Limb (tissue), 2 donors: ENCODE results near the gene ERI3.

Experiments
- DNase-seq, 2 donors: peaks; one replicate each; pipeline ENCODE4 v3.0.0-alpha.2; 2016; ENCODE audit errors: extremely low spot score in 2 of 2

Gene ERI3

GRCh38 chr1:44288883-44289282, 66.2 kb downstream of the ERI3 start:
- no peak for DNase-seq

DNA sequence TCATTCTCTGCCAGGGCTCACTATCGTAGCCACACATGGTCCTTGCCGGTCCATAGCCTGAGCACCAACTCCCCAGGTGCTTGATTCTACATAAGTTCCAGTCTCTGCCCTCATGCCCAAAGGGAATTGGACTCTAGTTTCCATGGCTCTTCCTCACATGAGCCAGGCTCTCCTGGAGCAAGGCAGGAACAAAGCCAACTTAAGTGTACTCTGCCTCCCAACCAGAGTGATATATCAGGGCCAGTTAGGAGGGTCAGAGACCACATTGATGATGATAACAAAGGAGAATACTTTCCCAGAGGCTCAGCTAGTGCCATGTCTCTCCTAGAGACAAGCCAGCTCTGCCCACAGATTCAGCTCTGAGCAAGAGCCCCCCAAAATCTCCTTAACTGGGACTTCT, 70.9 kb downstream of the ERI3 start:
- DNase-seq: no peak

- no peak for DNase-seq
Observed at GRCh38 chr1:44283524-44284173, 71.4 kb downstream of the ERI3 start.

DNA sequence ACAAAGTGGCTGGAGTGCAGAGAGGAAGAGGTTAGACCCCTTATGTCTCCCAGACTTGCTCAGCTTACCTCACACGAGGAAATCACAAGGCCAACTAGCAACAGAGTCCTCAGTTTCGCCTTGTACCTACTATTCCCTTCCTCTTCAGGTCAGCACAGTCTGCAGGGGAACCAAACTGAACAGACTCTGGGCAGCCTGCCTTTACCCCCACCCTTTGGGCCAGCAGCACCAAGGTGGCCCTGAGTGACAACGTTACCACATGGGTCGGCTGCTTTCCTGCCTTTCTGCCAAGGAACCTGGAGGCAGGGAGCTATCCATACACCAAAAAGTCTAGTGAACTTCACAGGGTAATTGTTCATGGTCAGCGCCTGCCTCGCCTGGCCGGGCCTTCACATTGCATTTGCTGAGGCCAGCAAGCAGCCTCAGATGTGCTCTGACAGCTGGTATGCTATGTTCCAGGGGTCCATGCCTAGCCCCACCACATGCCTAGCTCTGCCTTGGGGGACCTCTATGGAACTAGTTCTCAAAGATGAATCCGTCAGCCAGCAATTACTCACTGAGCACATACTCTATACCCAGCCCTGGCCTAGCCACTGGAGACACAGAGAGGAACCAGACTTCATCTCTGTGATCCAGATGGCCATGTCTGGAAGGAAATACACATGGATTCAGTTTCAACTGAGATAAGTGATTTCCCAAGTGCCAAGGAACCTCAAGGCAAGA, 72.2 kb downstream of the ERI3 start:
- no peak for DNase-seq

GRCh38 chr1:44281962-44282703, 72.9 kb downstream of the ERI3 start:
- DNase-seq: no peak

DNA sequence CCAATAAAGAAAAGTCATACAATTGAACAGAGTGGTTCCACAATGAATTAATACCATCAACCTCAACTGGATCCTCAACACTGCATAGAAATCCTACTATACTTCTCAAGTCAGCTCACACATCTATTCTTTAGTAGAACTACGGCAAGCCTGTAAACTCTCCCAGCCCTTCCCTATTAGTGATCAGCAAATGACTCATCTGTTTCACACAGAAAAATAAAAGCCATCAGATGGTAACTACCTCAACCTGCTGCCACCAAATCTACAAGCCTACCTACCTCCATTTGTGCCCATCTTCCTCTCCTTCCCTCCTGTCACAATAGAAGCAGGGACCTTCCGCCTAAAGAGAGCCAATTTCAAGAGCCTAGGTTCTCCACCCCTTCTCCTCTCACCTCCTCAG, 78.2 kb downstream of the ERI3 start:
- DNase-seq: no peak

- DNase-seq: no peak
Observed at GRCh38 chr1:44275991-44276405, 79.1 kb downstream of the ERI3 start.

DNA sequence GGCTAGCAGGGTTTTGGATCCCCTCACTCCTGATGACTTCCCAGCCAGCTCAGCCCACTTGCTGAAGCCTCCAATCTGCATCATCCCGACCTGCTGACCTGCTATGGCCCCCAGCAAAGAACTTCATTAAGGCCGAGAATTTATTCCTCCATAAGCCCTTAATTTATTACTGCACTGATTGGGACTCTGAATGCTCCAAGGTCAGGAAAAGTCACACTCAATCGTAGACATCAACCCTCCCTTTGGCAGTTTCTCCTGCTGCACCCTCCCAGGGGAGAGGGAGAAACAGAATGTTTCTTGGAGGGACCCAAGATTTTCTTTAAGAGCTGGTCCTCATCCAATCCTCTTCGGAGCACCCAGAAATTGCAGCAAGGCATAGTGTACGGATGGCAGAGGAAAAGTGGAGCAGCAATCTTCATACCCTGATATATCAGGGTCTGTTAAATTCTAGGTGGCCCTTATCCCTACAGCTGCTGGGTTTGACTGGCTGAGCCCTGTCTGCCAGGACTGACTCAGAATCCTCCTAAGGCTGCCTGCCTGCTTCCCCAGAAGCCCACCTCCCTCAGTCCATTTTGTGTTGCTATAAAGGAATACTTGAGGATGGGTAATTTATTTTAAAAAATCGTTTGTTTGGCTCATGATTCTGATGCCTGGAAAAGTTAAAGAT, 79.6 kb downstream of the ERI3 start:
- DNase-seq: no peak

GRCh38 chr1:44273560-44274350, 81.3 kb downstream of the ERI3 start:
- DNase-seq: no peak

DNA sequence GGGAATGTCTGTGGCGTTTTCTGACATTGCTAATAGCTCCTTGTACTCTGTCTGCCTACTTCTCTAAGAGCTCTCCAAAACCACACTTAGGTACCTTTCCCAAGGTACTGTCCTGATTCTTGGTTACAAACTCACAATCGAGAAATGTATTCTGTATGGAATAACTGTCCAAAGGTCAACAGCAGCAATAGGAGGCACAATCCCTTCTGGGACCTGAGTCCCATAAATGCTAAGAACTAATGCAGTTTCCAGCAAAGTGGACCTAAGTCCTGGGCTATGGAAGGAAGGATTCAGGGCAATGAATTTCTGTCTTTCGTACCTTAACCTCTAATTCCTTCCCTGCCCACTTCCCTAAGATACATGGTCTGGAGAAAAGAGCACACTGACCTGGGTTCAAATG, 82.1 kb downstream of the ERI3 start:
- DNase-seq: no peak

DNA sequence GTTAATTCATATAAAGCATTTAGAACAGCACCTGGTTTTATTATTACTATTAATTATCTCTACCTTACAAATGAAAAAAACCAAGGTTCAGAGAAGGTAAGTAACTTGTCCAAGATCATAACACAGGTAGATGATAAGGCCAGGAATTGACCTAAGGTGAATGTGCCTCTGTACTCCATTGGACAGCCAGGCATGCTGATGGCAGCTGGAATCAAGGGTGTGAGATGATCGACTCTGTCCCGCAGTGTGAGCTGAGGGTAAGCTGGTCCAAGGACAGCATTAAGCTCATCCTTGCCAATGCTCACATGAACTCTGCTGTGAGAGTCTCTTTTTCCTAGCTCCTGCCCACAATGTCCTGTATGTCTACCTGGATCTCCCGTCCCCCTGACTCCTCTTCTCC, 83.4 kb downstream of the ERI3 start:
- no peak for DNase-seq

DNA sequence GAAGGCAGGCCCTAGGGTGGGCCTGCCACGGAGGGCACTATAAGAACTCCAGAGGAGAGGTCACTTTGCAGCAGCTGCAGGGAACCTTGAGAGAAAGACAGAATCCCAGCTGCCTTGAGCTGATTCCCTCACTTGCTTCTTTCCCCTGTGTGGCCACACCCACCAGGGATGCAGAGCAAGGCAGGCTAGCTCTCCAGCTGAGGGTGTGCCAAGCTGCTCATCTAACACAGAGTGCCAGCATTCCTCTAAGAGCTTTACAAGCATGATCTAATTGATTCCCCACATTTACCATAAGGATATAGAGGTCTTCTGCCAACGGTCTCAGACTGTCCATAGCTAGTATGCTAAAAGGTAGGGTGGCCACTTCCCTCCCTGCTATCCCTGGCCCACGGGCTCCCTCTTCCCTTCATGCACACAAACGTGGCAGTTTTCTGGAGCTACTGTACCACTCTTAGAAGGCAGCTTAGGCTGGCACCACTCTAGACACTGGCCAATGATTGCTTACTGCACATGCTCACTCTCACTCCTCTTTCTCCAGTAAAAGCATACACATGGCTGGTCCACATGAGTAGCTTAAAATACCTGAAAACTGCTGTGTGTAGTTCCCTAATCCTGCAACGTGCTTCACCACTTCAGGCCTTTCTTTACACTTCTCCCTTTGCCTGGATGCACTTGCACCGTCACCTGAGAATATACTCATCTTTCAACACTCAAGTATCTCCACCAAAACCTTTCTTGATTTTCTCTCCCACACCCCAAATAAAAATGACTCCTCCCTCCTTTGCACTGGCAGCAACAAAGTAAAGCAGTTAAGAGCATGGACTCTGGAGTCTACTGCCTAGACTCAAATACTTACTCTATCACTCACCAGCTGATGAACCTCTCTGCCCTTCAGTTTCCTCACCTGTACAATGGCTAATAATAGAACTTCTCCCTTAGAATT, 84.1 kb downstream of the ERI3 start:
- DNase-seq: peak in 1 of 2 donors; percentile 8

DNA sequence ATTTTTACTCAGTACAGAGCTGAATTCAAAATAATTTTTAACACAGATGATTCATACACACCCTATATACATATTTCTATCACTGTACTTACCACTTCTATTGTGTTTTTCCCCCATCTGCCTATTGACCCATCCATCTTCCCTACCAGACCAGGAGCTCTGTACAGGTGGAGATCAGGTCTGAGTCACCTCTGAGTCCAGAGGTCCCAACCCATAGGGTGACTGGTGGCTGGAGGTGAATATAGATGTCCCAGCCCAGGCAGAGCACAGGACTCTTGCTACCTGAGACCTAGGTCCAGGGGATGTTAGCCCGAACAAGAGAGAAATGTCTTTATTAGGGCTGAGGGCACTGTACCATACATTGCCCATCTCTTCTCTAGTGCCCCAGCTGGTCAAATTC, 87.0 kb downstream of the ERI3 start:
- DNase-seq: no peak

DNA sequence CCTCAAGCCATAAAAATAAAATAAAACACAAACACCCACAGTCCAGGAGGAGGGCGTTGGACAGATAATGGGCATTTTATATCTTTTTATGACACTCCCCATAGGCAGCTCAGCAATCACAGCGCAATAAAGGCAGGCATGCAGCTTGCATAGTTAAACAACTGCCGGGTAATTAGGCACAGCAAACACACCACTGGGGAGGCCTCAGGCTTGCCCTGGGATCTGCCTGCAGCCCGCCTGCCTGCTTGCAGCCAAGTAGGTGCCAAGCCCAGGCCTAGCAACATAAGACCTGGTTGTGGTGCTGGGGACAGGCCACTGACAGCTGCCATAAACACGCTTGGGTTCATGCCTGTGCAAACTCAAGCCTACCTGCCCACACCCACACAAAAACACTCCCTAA, 87.6 kb downstream of the ERI3 start:
- DNase-seq: no peak

DNA sequence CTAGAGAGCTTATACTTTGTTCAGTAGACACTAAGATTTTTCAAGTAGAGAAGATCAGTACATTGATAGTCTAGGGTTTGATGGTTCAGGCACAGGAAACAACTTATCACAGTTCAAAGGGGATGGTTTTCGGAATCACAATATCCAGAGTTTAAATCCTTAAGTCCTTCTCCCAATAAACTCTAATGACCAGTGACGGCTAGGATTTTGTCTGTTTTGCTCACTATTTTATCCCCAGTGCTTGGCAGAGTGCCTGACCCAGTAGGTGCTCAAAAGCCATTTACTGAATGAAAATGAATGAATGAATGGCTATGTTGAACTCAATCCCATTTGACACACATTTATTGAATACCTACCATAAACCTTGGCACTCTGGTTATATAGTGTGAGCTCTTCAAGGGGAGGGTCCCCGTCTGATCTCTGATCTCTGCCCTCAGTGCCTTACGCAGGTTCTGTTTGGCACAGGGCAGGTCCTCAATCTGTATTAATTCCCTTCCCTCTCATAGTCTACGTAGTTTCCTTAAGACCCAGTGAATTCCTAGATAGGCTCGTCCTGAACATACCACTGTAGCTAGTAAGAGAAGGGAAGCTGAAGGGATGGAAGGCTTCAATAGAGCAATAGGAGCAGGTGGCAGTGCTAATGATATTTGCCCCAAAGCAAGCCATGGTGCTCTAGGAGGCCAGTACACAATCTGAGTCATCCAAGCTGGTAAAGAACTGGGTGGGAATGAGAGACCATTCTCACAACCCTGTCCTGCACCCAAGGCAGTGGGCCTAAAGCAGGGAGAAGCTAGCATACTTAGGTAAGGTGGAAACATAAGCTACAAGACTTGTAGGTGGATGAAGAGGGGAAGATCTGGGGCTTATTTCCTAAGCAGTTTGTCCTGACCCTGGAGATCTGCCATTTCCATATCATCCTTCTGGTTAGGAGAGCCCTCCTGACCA, 88.4 kb downstream of the ERI3 start:
- no peak for DNase-seq

- no peak for DNase-seq
Observed at GRCh38 chr1:44265656-44266358, 89.2 kb downstream of the ERI3 start.

GRCh38 chr1:44264451-44264771, 90.6 kb downstream of the ERI3 start:
- DNase-seq: no peak
